Embryonic facial prominence (tissue), 1 donor: ENCODE results near the gene IGSF9.
"Not testable (repeated sequence)": the region's sequence is repeated elsewhere in the genome, so short reads cannot be mapped to it uniquely, and the experiment has no call there.

Experiments used
- DNase-seq: peaks from one replicate; pipeline ENCODE4 v3.0.0-alpha.2; 2016; ENCODE audit errors: extremely low spot score

The IGSF9 gene

GRCh38 chr1:159920202-159920601, 25.2 kb downstream of the IGSF9 start:
- DNase-seq = no peak

GRCh38 chr1:159919236-159919865, 26.1 kb downstream of the IGSF9 start:
- DNase-seq = no peak

GRCh38 chr1:159918352-159919200, 26.8 kb downstream of the IGSF9 start:
- no peak for DNase-seq

- DNase-seq = no peak
Measured at GRCh38 chr1:159917533-159918351, 27.7 kb downstream of the IGSF9 start.

GRCh38 chr1:159916242-159917051, 29.0 kb downstream of the IGSF9 start:
- DNase-seq = no peak

GRCh38 chr1:159915571-159916241, 29.7 kb downstream of the IGSF9 start:
- no peak for DNase-seq

- DNase-seq = no peak
Measured at GRCh38 chr1:159914252-159915018, 31.0 kb downstream of the IGSF9 start.

GRCh38 chr1:159913451-159914192, 31.8 kb downstream of the IGSF9 start:
- DNase-seq = no peak

- DNase-seq = no peak
Measured at GRCh38 chr1:159911326-159912070, 33.9 kb downstream of the IGSF9 start.

- no peak for DNase-seq
Measured at GRCh38 chr1:159908031-159908940, 37.1 kb downstream of the IGSF9 start.

- DNase-seq = no peak
Measured at GRCh38 chr1:159906960-159907359, 38.5 kb downstream of the IGSF9 start.

GRCh38 chr1:159904036-159904435, 41.4 kb downstream of the IGSF9 start:
- DNase-seq = not testable (repeated sequence)

GRCh38 chr1:159902541-159902940, 42.9 kb downstream of the IGSF9 start:
- DNase-seq = no peak

- DNase-seq = no peak
Measured at GRCh38 chr1:159900755-159901360, 44.6 kb downstream of the IGSF9 start.

GRCh38 chr1:159900086-159900680, 45.2 kb downstream of the IGSF9 start, which contains the start of gene CFAP45:
Gene CFAP45, minus strand, starts transcription at chr1:159900165. Its CDS starts 67 bp downstream, at chr1:159900098.
- DNase-seq = peak; percentile 68

- not testable (repeated sequence) for DNase-seq
Measured at GRCh38 chr1:159899634-159900033, 45.8 kb downstream of the IGSF9 start.

- no peak for DNase-seq
Measured at GRCh38 chr1:159898527-159898926, 46.9 kb downstream of the IGSF9 start.
